DND-41 (cell line): ENCODE results near the gene KREMEN2.
"Not testable (repeated sequence)": the region's sequence is repeated elsewhere in the genome, so short reads cannot be mapped to it uniquely, and the experiment has no call there.

ENCODE experiments used
- ATAC-seq: fragments of 200-7000 bp; cut with Tn5 transposase; 3 replicates; pipeline ENCODE4 v1.9.1; 2021; ENCODE audit warnings: low read depth; ENCODE audit not compliant: insufficient read depth
- DNase-seq: peaks from one replicate; pipeline ENCODE4 v3.0.0-alpha.2; 2020
- H2AFZ ChIP-seq: 2 replicates; pipeline ENCODE4 v1.6.0; 2012; ENCODE audit warnings: low read depth, low read length
- H3K27ac ChIP-seq: 2 replicates; pipeline ENCODE4 v1.5.1; 2012; ENCODE audit warnings: low read length, inconsistent platforms
- H3K27me3 ChIP-seq: fragments of 200-600 bp; sonication (generic); 2 replicates; pipeline ENCODE4 v1.6.0; 2012; ENCODE audit warnings: low read length, mild to moderate bottlenecking, inconsistent platforms; ENCODE audit not compliant: insufficient read depth, poor library complexity
- H3K36me3 ChIP-seq: 2 replicates; pipeline ENCODE4 v1.5.1; 2012; ENCODE audit warnings: low read length, inconsistent platforms; ENCODE audit not compliant: insufficient read depth
- H3K4me1 ChIP-seq: 2 replicates; pipeline ENCODE4 v1.5.1; 2012; ENCODE audit warnings: mild to moderate bottlenecking, low read length; ENCODE audit not compliant: insufficient read depth
- H3K4me2 ChIP-seq: 2 replicates; pipeline ENCODE4 v1.6.0; 2012; ENCODE audit warnings: mild to moderate bottlenecking, moderate library complexity, low read length, inconsistent platforms; ENCODE audit not compliant: insufficient read depth
- H3K4me3 ChIP-seq, 2 experiments: fragments of 200-600 bp in 1 of 2; shearing (Covaris generic) in 1 of 2; 2 replicates each; pipeline ENCODE4 v1.5.1; 2012 to 2016; ENCODE audit warnings: inconsistent platforms in 2 of 2, low read length in 2 of 2, mild to moderate bottlenecking in 2 of 2, low read depth in 1 of 2, moderate library complexity in 1 of 2
- H3K79me2 ChIP-seq: 2 replicates; pipeline ENCODE4 v1.6.0; 2012; ENCODE audit warnings: low read length, inconsistent platforms; ENCODE audit not compliant: insufficient read depth
- H3K9ac ChIP-seq: 2 replicates; pipeline ENCODE4 v1.6.0; 2012; ENCODE audit warnings: low read depth, mild to moderate bottlenecking, inconsistent platforms, low read length, moderate library complexity
- H3K9me3 ChIP-seq: 2 replicates; pipeline ENCODE4 v1.5.1; 2012; ENCODE audit warnings: low read length, moderate library complexity, mild to moderate bottlenecking, inconsistent platforms; ENCODE audit not compliant: insufficient read depth, severe bottlenecking
- H4K20me1 ChIP-seq: 2 replicates; pipeline ENCODE4 v1.6.0; 2012; ENCODE audit warnings: low read length; ENCODE audit not compliant: insufficient read depth
- EZH2 ChIP-seq: IDR thresholded peaks from 3 replicates; pipeline ENCODE4 v1.6.1; 2012; ENCODE audit warnings: borderline replicate concordance, low read depth, mild to moderate bottlenecking, moderate library complexity, low read length, inconsistent platforms; ENCODE audit not compliant: severe bottlenecking
- TF ChIP-seq, protein P1 (sequence below): IDR thresholded peaks from 2 replicates; pipeline ENCODE4 v1.5.1; 2012; ENCODE audit warnings: borderline replicate concordance, low read length, moderate library complexity, mild to moderate bottlenecking; ENCODE audit not compliant: poor library complexity, severe bottlenecking; ENCODE audit errors: extremely low read depth

KREMEN2 gene

DNA sequence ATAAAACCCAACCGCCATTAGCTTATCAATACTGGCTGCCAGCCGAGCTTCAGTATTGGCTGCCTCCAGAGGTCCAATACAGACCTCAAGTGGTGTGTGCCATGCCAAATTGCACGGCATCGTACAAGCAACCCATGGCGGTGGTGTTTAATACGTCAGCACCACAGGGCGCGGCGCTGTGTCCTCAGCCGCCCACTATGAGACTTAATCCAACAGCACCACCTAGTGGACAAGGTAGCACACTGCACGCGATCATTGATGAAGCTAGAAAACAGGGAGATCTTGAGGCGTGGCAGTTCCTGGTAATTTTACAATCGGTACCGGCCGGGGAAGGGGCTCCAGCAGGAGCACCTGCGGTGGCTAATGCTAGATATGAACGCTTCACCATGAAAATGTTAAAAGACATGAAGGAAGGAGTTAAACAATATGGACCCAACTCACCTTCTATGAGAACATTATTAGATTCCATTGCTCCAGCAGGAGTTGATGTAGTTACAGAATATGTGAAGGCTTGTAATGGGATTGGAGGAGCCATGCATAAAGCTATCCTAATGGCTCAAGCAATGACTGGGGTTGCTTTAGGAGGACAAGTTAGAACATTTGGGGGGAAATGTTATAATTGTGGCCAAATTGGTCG lies 36.9 kb upstream of the KREMEN2 start:
- H3K27me3 ChIP-seq, result no peaks in the 10 kb centered on the region
- no peak for TF ChIP-seq EZH2
- TF ChIP-seq, protein P1, sequence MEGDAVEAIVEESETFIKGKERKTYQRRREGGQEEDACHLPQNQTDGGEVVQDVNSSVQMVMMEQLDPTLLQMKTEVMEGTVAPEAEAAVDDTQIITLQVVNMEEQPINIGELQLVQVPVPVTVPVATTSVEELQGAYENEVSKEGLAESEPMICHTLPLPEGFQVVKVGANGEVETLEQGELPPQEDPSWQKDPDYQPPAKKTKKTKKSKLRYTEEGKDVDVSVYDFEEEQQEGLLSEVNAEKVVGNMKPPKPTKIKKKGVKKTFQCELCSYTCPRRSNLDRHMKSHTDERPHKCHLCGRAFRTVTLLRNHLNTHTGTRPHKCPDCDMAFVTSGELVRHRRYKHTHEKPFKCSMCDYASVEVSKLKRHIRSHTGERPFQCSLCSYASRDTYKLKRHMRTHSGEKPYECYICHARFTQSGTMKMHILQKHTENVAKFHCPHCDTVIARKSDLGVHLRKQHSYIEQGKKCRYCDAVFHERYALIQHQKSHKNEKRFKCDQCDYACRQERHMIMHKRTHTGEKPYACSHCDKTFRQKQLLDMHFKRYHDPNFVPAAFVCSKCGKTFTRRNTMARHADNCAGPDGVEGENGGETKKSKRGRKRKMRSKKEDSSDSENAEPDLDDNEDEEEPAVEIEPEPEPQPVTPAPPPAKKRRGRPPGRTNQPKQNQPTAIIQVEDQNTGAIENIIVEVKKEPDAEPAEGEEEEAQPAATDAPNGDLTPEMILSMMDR, result peak; percentile 98
- H3K4me3 ChIP-seq, result no peak overlapping the region; a peak in 1 of 4 replicates
- peak overlapping the region; percentile 37; the same call in 1 of the 2 replicates for H2AFZ ChIP-seq
- peak overlapping the region; percentile 46 for H3K4me2 ChIP-seq
- H3K79me2 ChIP-seq, result no peaks in the 10 kb centered on the region; the same call in 1 of the 2 replicates
- H3K9me3 ChIP-seq, result no peaks in the 10 kb centered on the region
- H3K4me1 ChIP-seq, result peaks cover 10% of the 10 kb centered on the region
- DNase-seq, result peak; percentile 88
- H3K9ac ChIP-seq, result no peak overlapping the region
- no peak overlapping the region for H3K27ac ChIP-seq
- no peaks in the 10 kb centered on the region; the same call in 1 of the 2 replicates for H4K20me1 ChIP-seq
- peak; percentile 98 for ATAC-seq
- H3K36me3 ChIP-seq, result peaks cover 33% of the 10 kb centered on the region

DNA sequence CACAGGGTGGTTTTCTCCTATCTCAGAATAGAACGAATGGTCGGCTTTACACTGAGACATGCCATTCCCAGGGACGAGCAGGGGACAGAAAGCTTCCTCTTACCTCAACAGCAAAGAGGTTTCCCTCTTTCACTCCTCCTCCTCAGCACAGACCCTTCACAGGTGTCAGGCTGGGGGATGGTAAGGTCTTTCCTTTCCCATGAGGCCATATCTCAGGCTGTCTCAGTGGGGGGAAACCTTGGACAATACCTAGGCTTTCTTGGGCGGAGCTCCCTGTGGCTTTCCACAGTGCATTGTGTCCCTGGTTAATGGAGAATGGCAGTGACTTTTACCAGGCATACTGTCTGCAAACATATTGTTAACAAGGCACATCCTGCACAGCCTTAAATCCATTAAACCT lies 35.9 kb upstream of the KREMEN2 start:
- not testable (repeated sequence) for H3K79me2 ChIP-seq, H3K4me1 ChIP-seq, ATAC-seq, H3K27ac ChIP-seq, H3K9ac ChIP-seq, DNase-seq, H4K20me1 ChIP-seq, H2AFZ ChIP-seq, H3K4me3 ChIP-seq, H3K27me3 ChIP-seq, H3K4me2 ChIP-seq, H3K9me3 ChIP-seq
- peaks cover 30% of the 10 kb centered on the region for H3K36me3 ChIP-seq

DNA sequence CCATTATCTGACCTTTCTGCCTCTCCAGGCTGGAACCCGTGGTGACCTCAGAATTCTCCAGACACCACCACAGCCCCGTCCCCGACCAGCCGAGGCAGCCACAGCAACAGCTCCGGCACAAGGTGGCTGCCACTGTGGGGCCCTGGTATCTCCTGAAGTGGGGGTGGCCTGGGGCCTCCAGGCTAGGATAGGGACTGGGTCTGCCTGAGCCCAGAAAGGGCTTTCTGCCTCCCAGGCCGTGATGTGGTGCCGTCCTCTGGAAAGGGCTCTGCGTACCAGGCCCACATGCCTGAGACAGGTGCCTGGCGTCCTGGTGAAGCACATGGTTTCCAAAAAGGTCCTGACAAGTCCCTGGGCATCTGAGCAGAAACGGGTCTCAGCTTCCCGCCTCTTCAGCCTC lies 35.3 kb upstream of the KREMEN2 start:
- Histone ChIP-seq H3K36me3 (peaks cover 36% of the 10 kb centered on the region), H3K27ac (no peak overlapping the region), H2AFZ (no peak overlapping the region), H3K79me2 (no peaks in the 10 kb centered on the region), H3K9ac (no peak overlapping the region), H3K27me3 (no peaks in the 10 kb centered on the region), H3K4me2 (no peak overlapping the region), H3K4me1 (peaks cover 10% of the 10 kb centered on the region), H3K4me3 (no peak overlapping the region), H4K20me1 (no peaks in the 10 kb centered on the region; the same call in none of the 2 replicates), H3K9me3 (no peaks in the 10 kb centered on the region)
- no peak for ATAC-seq
- no peak for DNase-seq
- TF ChIP-seq EZH2, result no peak
- TF ChIP-seq, protein P1, result no peak

DNA sequence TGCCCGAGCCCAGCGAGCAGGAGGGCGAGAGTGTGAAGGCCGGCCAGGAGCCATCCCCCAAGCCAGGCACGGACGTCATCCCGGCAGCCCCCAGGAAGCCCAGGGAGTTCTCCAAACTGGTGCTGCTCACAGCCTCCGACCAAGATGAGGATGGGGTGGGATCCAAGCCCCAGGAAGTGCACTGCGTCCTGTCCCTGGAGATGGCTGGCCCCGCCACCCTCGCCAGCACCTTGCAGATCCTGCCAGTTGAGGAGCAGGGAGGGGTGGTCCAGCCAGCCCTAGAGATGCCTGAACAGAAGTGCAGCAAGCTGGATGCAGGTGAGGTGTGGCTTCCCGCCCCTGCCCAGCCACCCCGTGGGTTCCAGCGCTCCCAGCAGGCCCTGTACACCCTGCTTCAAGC lies 34.4 kb upstream of the KREMEN2 start:
- H3K4me3 ChIP-seq, result no peak overlapping the region
- H3K4me1 ChIP-seq, result peaks cover 10% of the 10 kb centered on the region
- TF ChIP-seq, protein P1, result no peak
- no peak for TF ChIP-seq EZH2
- no peak overlapping the region for H3K4me2 ChIP-seq
- no peaks in the 10 kb centered on the region for H3K79me2 ChIP-seq
- H4K20me1 ChIP-seq, result no peaks in the 10 kb centered on the region; the same call in none of the 2 replicates
- no peak overlapping the region for H3K9ac ChIP-seq
- DNase-seq (no peak), ATAC-seq (no peak)
- no peaks in the 10 kb centered on the region for H3K27me3 ChIP-seq
- no peak overlapping the region for H3K27ac ChIP-seq
- H2AFZ ChIP-seq, result no peak overlapping the region
- H3K9me3 ChIP-seq, result no peaks in the 10 kb centered on the region
- peaks cover 42% of the 10 kb centered on the region for H3K36me3 ChIP-seq
